SKM-1 treated with dmso at 0.1 percent for 144 hours (cell line): ENCODE data around the gene HSPG2.

Experiments
- DNase-seq: peaks from one replicate; lab custom pipeline; 2025; ENCODE audit not compliant: unreplicated experiment; lab: John Stamatoyannopoulos, UW

The HSPG2 gene

DNA sequence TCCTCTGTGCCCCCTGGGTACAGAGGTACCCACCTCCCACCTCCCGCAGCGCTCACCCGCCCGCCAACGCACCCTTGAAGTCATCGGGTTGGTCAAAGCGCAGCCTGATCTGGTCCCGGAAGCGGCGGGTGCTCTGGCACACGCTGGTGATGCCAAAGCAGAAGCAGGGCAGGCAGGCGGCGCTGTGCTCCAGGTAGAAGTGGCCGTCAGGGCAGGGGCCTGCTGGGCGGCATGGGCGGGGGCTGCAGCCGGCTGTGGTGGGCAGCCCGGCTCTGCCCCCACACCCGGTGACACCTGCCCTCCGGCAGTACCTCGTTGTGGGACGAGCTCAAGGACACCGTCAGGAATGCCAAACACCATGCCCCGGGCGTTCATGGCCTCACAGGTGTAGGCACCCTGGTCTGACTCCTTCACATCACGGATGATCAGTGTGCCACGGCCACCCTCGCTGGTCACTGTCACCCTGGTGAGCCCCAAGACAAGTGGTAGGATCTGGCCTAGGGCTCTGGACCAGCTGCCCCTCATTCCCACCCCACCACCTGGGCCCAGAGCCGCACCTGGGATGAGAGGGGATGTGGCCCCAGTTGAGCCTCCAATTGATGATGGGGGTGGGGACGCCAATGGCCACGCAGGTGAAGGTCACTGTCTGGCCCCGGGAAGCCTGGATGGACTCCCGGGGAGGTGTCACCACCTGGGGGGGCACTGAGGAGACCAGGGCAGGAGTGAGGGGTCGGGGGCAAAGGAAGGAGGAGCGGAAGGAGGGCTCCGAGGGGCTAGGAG lies 52.5 kb downstream of the HSPG2 start:
- no peak for DNase-seq

DNA sequence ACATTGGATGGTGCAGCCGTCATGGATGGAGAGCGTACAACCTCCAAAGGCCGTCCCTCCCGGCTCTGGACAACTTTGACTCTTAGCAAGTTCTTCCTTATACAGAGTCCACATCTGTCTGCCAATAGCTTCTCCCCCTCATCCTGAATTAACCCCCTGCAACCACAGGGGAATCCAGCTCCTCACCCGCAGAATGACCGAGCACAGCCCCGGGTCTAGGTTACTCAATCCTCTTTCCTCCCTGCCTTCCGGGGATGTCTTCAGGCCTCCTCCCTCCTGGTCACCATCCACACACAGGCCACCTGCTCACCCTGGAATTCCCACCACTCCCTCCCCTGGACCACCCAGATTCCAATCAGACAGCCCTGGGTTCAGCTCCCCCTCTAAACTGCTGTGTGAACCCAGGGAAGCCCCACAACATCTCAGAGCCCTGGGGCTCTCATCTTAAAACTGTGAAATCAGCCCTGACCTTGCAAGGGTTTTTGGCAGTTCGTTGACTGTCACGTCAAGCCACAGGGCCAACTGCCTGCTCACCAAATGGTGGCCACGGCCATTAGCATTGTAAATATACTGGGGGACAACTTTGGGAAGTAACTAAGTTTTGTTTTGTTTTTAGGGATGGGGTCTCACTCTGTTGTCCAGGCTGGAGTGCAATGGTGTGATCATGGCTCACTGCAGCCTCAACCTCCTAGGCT lies 54.2 kb downstream of the HSPG2 start:
- DNase-seq, result peak; percentile 28

DNA sequence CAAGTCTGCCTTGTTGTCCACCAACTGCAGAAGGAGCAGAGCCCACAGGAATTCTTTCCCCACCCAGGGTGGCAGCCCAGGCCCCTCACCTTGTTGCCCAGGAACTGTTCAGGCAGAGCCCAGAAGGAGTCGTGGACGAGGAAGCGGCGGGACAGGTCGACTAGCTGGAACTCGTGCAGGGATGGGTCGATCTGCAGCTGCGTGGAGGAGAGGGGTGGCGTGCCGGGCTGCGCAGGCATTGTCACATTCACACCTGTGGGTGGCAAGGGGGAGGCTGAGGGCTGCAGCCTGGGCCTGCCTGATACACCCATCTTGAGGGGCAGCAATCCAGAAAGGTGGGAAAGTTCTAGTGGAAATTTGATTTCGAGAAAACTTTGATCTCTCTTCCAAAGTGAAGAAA lies 55.9 kb downstream of the HSPG2 start:
- no peak for DNase-seq

DNA sequence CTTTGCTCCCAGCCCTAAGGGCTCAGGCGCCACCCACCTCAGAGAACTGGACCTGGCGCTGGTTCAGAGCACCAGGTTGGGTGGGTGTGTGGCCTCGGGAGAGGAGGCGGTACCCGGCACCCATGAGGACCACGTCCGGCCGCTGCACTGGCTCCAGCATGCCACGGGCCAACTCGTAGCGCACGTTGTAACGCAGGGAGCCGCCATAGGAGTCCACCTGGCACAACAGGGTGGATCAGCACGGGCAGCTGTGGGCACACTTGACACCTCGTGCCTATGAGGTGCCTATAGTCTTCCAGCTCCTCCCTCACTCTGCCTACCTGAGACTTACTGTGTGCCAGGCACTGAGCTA lies 56.5 kb downstream of the HSPG2 start:
- DNase-seq, result no peak

DNA sequence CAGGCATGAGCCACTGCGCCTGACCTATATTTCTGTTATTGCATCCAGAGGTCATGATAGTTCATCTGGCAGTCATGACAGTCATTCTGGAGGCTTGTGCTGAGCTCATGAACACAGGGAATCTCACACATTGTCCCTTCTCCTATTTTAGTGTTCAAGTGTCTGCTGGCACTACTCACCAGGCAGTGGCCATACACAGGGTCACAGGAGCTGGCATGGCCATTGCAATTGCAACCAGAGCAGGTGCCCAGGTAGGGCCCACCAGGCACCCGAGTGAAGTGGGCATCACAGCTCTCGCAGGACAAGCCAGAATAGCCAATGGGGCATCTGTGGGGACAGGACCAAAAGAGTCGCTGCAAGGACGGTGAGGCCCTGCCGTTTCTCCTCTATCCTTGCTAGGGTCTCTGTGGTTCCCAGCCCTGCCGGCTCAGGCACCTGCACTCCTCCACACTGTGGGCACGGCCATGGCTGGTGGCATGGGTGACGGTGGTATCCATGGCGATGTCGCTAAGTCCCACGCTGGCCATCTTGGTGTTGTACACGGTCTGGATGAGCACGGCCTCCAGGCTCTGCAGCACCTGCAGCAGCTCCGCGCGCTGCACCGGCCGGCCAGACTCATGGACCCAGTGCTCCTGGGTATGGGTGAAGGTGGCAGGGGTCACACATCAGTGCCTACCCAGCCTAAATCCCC lies 57.0 kb downstream of the HSPG2 start:
- DNase-seq, result no peak

DNA sequence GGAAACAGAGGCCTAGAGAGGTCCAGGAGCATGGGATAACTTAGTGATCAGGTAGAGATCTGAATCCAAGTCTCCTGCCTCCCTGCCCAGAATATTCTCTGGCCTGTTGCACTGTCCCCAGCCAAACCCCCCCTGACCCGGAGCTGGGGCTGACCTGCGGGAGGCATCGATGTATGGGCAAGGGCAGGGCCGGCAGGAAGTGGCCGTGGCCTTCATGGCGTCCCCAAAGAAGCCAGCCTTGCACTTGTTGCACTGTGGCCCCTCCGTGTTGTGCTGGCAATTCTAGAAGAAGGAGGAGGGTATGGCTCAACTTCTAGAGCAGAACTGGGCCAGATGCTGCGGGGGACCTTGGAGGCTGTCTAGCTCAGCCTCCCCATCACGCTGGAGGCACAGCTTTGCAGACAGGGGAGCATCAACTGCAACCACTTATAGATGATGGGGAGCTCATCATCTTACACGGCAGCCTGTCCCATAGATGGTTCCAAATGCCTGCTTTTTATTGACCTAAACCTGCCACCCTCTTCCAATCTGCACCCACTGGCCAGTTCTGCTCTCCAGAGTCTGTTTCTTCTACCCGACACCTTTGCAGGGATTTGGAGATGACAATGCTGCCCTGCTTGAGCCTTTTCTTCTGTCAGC lies 58.2 kb downstream of the HSPG2 start:
- no peak for DNase-seq

DNA sequence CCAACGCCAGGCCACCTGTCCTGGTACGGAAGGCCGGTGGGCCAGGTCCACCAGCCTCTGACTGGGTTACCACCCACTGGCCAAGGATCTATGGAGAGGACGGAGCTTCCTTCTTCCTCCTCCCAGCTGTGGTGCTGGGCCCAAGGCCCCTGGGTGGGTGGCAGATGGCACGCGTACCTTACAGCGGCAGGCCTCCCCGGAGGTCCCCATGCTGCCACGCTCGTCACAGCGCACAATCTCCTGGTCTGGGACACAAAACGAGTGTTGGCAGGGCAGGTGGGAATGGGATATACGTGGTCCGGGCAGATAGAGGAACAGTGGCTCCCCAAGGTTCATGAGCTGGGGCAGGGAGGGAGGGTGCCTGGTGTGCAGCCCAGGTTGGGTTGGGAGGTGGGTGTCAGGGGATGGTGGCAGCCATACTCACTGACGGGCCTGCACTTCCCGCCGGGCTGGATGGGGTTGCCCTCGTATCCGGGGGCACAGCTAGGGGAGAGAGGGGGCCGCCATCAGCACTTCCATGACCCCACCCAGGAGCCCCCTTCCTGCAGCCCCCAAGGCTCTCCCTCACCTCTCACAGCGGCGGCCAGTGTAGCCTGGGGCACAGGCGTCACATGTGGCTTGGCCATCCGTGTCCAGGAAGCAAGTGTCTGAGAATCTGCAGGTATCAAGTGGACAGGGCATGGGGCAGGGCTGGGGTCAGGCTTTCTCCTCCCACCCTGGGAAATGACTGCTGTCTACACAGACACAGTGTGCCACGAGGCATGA lies 58.9 kb downstream of the HSPG2 start:
- DNase-seq, result no peak

DNA sequence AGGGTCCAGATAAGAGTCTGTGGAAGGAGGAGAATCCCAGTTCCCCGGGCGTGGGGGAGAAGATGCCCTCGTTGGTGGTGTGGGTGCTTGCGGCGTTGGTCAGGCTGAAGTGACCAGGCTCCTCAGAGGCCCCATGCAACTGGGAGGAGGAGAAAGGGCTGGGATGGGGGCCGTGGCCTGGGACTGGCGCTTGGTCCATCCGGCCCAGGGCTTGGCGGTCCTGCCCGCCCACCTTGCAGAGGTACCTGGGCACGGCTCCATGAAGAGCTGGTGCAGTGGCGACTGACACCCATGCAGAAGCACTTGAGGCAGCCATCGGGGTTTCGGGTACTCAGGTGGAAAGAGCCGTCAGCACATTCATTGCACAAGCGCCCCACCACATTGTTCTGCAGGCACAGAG lies 60.8 kb downstream of the HSPG2 start:
- DNase-seq, result no peak

DNA sequence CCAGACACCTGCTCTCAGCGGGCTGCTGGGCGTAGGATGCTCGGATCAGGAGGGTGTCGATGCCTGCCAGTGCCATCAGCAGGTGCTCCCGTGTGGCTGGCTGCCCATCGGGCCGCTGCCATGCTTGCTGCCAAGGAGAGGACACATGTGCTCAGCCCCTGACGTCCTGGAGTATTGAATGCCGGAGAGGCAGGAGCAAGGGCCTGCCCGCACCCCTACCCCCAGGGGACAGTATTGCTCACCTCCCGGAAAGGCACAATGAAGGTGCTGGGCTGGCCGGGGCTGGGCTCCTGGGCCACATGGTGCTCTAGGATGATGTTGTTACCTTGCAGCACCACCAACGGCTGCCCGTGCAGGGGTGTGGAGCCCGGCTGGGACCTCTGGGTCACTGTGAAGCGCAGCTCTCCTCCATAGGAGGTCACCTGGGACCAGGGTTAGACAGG lies 61.5 kb downstream of the HSPG2 start:
- DNase-seq, result no peak

DNA sequence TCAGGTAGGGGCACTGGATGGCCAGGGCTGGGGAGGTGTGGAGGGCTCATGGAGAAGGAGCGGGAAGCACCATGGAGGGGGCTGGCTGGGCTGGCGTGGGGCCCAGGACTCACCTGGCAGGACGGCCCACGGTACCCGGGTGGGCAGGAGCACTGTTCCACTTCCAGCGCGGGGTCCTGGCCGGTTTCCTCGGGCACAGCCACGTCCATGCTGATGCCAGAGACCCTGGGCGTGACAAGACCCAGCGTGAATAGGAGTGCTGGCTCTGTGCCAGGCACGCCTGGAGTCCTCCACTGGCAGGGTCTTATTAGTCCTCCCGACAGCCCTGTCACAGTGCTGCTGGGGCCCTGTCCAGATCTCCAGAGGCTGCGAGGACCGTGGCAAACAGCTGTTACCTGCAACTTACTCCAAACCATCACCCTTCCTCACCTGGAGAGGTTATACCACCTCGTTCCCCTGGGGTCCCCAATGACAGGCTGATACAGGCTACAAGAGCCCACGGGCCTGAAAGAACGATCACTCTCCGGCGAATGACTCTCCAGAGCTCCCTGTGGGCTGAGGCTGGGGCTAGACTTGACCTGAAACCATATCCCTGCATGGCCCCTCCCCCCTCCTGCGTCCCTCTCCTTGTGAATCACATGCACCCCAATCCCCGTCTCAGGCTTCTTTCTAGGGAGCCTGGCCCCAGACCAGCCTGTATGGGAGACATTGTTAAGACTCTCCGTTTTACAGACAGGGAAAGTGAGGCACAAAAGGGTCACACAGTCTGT lies 62.1 kb downstream of the HSPG2 start:
- DNase-seq, result no peak

DNA sequence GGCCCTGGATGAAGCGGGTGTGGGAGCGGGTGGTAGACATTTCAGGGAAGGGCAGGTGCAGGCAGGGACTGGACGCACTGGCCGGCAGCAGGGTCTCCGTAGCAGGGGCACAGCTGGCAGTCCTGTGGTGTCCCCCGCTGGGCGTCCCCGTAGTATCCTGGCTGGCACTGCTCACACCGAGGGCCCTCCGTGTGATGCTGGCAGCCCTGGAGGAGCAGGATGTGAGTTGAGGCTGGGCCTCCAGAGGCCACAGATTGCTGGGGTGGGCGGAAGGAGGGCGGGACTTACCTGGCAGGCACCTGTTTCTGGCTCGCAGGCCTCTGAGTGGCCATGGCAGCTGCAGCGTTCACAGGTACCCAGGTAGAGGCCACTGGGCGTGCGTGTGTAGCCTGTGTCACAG lies 62.8 kb downstream of the HSPG2 start:
- no peak for DNase-seq

DNA sequence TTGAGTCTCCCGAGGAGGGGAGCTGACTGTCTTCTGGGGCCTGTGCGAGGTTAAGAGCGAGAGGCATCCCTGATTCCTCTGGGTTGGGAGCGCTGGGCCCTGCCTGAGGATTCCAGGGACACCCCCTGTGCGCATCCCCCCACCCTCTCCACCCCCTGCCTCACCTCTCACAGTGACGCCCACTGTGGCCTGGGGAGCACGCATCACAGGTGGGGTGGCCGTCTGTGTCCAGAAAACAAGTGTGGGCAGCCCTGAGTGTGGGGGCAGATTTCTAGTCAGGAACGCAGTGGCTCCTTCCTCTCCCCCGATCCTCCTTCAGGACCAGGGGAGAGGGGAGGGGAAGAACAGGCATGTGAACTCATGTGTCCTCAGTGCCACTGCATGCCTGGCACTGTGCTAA lies 63.3 kb downstream of the HSPG2 start:
- DNase-seq, result no peak

DNA sequence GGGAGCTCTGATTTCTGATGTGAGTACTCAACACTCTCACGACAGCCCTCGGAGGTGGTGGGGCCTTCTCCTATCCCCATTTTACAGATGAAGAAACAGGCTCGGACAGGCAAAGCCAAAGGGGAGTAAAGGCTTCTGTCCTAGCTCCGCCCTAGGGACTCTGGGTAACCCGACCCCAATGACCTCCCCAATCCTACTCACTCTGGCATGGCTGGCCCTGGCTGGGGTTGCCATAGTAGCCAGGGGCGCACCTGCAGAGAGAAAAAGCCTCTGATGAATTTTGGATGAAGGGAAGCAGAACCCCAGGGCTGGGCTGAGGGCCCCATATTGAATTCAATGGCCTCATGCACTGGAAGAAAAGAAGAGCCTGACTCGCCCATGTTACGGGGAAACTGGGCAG lies 63.9 kb downstream of the HSPG2 start:
- no peak for DNase-seq

DNA sequence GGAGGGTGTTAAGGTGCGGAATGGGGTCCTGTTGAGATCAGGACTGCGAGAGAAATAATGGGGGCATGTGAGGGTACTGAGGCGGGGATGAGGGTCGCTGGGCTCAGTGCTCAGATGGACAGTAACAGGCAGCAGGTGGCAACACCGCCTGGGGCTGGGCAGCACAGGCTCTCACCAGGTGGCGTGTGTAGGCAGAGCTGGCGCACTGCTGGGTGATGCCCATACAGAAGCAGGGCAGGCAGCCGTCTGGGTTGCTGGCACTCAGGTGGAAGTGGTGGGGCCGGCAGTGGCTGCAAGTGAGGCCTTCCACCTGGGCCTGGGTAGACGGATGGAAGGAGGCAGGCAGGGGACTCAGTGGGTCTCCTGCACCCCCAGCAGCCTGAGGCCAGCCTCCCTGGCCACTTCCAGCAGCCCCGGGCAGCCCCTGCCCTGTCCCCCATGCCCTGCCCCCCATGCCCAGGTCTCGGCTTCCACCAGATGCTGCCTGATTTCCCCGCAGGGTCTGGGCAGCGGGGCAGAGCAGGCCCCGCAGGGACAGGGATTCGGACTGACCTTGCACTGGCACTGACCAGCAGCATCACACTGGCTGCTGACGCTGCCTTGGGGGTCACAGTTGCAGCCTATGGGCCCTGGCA lies 64.5 kb downstream of the HSPG2 start:
- DNase-seq, result no peak

DNA sequence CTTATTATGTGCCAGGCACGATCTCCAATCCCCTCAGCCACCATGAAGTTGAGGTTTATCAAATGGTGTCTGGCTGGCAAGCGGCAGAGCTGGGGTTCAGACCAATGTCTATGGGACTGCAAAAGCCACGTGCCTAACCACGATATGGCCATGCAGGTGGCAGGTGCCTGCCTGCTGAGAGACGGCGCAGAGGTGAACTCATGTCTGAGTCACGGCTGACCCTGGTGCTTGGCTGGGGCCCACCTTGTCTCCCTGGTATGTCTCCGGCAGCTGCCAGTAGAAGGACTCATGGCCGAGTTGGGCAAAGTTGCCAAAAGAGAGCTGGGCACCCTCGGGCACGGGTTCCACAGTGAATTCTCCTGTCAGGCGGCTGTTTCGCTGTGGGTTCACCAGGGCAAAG lies 65.2 kb downstream of the HSPG2 start:
- no peak for DNase-seq

DNA sequence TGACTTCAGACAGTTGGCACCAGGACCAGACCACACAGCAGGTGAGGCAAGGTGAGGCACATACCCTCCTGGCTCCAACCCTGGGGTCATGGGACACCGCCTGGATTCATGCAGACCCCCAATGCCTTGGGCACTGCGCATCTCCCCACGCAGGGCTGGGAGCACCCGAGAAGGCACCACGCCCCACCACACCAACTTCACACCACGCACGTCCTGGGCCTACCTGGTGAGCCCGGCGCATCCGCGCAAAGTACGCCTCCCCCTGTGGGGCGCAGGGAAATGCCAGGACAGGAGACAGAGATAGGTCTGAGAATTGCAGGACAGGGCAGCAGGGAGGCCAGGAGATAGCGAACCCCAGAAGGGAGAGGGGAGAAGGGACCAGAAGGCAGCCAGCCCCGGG lies 66.5 kb downstream of the HSPG2 start:
- DNase-seq, result no peak

DNA sequence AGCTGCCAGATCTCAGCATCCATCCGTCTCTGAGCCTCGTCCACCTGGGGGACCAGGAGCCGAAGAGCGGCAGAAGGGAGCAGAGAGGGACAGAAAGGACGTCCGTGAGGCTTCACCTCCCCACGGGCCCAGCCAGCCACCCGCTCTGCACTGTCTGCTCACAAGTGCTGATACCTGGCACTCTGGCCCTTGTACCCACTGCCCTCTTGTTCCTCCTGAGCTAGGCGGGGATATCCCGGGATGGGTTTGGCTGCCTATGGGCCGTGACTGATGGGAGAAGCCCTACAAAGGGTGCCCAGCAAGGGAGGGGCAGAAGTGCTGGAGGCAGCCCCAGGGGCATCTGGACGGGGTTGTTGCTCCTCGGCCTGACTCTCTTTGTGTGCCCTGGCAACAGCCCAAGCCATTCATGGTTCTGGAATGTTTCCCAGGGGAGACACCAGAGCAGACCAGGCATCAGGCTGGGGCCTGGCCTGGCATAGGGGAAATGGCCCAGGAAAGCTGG lies 67.4 kb downstream of the HSPG2 start:
- no peak for DNase-seq

DNA sequence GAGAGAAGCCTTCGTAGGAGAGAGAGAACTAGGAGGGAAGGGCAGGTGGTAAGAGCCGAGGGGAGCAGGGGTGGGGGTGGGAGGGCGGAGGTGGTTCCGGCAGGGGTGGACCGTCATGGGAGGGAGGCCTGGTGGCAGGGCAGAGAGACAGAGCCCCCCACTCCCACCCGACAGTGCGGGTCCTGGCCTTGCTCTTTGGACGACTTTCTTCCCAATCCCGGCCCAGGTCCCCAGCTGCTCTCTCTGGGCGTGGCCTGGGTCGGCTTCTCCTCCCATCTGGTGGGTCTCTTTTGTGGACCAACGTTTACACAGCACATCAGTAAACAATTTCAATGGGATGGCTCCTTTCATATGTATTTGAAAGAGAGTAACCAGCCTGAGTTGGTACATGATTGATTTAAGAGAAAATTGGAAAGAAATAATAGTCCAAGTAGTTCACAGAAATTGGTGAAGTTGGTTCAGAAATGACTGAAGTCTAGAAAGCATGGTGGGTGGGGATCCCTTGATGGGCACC lies 68.1 kb downstream of the HSPG2 start:
- no peak for DNase-seq

DNA sequence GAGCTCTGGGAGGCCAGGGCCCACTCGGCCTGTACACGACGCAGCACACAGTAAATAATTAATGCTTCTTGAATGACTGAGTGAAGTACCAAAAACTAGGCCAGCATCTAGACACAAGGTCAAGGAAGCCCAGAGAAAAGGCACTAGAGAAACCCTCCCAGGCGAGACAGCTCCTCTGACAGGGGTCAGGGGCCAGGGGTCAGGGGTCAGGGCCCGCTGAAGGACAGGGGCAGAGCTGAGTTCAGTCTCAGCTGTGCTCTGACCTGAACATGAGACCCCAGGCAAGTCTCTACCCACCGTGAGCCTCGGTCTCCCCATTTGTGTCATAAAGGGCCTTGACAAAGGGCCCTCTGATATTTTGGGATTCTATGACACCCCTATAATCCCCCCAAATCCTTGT lies 68.6 kb downstream of the HSPG2 start:
- DNase-seq, result no peak
